Measurements from ENCODE around the gene CSF1R.

- no peak for TF ChIP-seq CTCF (IDR thresholded peaks at IDR 0.05; ENCODE audit: borderline replicate concordance, extremely low read depth, low read length, poor library complexity, severe bottlenecking)
- TF ChIP-seq EZH2 (IDR thresholded peaks at IDR 0.05; ENCODE audit: borderline replicate concordance, low read depth, low read length, severe bottlenecking): no peak
These were observed 40.5 kb upstream of the CSF1R start for GRCh38 chr5:150126921-150127265.
